GM12872 (cell line): ENCODE data around the gene TCERG1.
A peak's percentile ranks its signal among the peaks of the same experiment; 100 is the strongest.

Source experiments
- CTCF ChIP-seq: IDR thresholded peaks from 3 replicates; pipeline ENCODE4 v1.5.1; 2011; ENCODE audit warnings: low read depth, mild to moderate bottlenecking, low read length, moderate library complexity; ENCODE audit not compliant: insufficient read depth

Gene TCERG1

GRCh38 chr5:146440353-146440752, 6.8 kb upstream of the TCERG1 start:
- no peak for TF ChIP-seq CTCF

GRCh38 chr5:146440870-146441495, 6.2 kb upstream of the TCERG1 start:
- no peak for TF ChIP-seq CTCF

GRCh38 chr5:146441896-146442295, 5.2 kb upstream of the TCERG1 start:
- TF ChIP-seq CTCF, result no peak

- no peak for TF ChIP-seq CTCF
Observed at GRCh38 chr5:146447734-146448380, 724 bp downstream of the TCERG1 start.

GRCh38 chr5:146448783-146449519, 1.8 kb downstream of the TCERG1 start:
- no peak for TF ChIP-seq CTCF

- TF ChIP-seq CTCF, result no peak
Observed at GRCh38 chr5:146450002-146450401, 2.9 kb downstream of the TCERG1 start.

GRCh38 chr5:146451411-146451810, 4.3 kb downstream of the TCERG1 start:
- TF ChIP-seq CTCF, result 0 out of 3 replicates have a peak, but pooled peaks have one; percentile 18
